GM03348 (cell line): Measurements from ENCODE around the gene RAB3B.

Source experiments
- DNase-seq: peaks from one replicate; pipeline ENCODE4 v3.0.0; 2012; ENCODE audit warnings: low spot score

The RAB3B gene

GRCh38 chr1:51871351-51871975 is 119.0 kb downstream of the RAB3B start:
- DNase-seq: no peak

- no peak for DNase-seq
These were observed 119.7 kb downstream of the RAB3B start for GRCh38 chr1:51870603-51871350.

- DNase-seq: no peak
These were observed 122.8 kb downstream of the RAB3B start for GRCh38 chr1:51867479-51868232.

- no peak for DNase-seq
These were observed 127.1 kb downstream of the RAB3B start for GRCh38 chr1:51863384-51863783.

- DNase-seq: no peak
These were observed 128.8 kb downstream of the RAB3B start for GRCh38 chr1:51861669-51862068.

- DNase-seq: no peak
These were observed 130.8 kb downstream of the RAB3B start for GRCh38 chr1:51859735-51860134.

- no peak for DNase-seq
These were observed 131.2 kb downstream of the RAB3B start for GRCh38 chr1:51859333-51859732.

GRCh38 chr1:51858892-51859291 is 131.6 kb downstream of the RAB3B start:
- no peak for DNase-seq
